ENCODE data around the gene SYMPK.
"Not testable (repeated sequence)": the region's sequence is repeated elsewhere in the genome, so short reads cannot be mapped to it uniquely, and the experiment has no call there.

The SYMPK gene

GRCh38 chr19:45809643-45810159 lies 53.2 kb downstream of the SYMPK start:
- TF ChIP-seq CTCF (IDR thresholded peaks at IDR 0.05; ENCODE audit: extremely low read depth, missing control alignments), result no peak
- no peak for DNase-seq (ENCODE audit: low spot score)

- TF ChIP-seq CTCF (IDR thresholded peaks at IDR 0.05; ENCODE audit: extremely low read depth, missing control alignments), result no peak
- no peak for DNase-seq (ENCODE audit: low spot score)
These were observed 57.2 kb downstream of the SYMPK start for GRCh38 chr19:45805719-45806118.

- TF ChIP-seq CTCF (IDR thresholded peaks at IDR 0.05; ENCODE audit: extremely low read depth, missing control alignments), result no peak
These were observed 58.1 kb downstream of the SYMPK start for GRCh38 chr19:45804959-45805230.

GRCh38 chr19:45804140-45804958 lies 58.6 kb downstream of the SYMPK start:
- TF ChIP-seq CTCF (IDR thresholded peaks at IDR 0.05; ENCODE audit: extremely low read depth, missing control alignments), result no peak
- DNase-seq (ENCODE audit: low spot score), result no peak

More at GRCh38 chr19:45804959-45805230, 58.1 kb downstream of the SYMPK start:
- DNase-seq (ENCODE audit: low spot score), result no peak

GRCh38 chr19:45801603-45802175 lies 61.3 kb downstream of the SYMPK start:
- TF ChIP-seq CTCF (IDR thresholded peaks at IDR 0.05; ENCODE audit: extremely low read depth, missing control alignments), result no peak
- no peak for DNase-seq (ENCODE audit: low spot score)

- TF ChIP-seq CTCF (IDR thresholded peaks at IDR 0.05; ENCODE audit: extremely low read depth, missing control alignments), result no peak
- no peak for DNase-seq (ENCODE audit: low spot score)
These were observed 62.8 kb downstream of the SYMPK start for GRCh38 chr19:45800070-45800553.

GRCh38 chr19:45799541-45799940 lies 63.4 kb downstream of the SYMPK start:
- not testable (repeated sequence) for DNase-seq (ENCODE audit: low spot score)
